ENCODE data around the gene TMX2. TPM values are rescaled to one million over a fixed set of nuclear protein-coding genes. Genes with fewer than 3 reads are reported as not detected.

Gene TMX2
- total and polyA plus RNA-seq, 9 of the 15 experiments (the other 6 are each of a cell fraction or from before 2014, with no cell fraction given), result 176 to 433 (median 227) TPM

DNA sequence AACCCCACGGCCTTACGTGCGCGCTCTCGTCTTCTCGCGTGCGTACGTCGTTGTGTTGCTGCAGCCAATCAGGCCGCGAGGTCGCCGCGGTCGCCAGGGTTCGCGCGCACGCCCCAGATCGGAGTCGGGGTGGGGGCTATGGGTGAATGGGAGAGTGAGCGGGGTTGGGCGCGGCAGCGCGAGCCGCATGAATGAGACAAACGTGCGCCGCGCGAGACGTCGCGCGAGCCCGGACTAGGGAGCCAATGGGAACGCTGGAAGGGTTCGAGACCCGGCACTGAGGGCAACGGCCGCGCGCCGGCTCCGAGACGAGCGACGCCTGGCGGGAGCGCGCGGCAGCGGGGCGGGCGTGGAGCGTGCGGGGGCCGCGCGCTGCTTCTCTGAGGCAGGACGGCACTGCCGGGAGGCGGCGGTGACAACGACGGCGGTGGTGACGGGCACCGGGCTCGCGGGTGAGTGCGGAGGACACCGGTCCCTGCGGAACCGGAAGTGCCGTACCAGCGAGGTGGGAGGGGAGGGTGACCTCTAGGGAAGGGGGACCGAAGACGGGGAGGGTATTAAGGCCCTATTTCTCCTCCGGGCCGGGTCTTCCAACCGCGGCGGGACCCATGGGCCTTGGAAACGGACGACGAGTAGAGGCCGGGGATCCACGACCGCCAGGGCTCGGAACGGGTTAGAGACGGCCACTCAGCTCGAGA is 44.5 kb upstream of the TMX2 start, which contains the start of gene ZDHHC5 (continued):
- TF ChIP-seq, protein P1, sequence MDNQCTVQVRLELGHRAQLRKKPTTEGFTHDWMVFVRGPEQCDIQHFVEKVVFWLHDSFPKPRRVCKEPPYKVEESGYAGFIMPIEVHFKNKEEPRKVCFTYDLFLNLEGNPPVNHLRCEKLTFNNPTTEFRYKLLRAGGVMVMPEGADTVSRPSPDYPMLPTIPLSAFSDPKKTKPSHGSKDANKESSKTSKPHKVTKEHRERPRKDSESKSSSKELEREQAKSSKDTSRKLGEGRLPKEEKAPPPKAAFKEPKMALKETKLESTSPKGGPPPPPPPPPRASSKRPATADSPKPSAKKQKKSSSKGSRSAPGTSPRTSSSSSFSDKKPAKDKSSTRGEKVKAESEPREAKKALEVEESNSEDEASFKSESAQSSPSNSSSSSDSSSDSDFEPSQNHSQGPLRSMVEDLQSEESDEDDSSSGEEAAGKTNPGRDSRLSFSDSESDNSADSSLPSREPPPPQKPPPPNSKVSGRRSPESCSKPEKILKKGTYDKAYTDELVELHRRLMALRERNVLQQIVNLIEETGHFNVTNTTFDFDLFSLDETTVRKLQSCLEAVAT (IDR thresholded peaks at IDR 0.05), result peak in 1 of 2 experiments; percentile 29; a peak in 2 of 4 replicates
- TF ChIP-seq ZFP36 (IDR thresholded peaks at IDR 0.05; ENCODE audit: low read depth, low read length, partially characterized antibody), result peak; percentile 41
- peak; percentile 90 for TF ChIP-seq HMGN3 (IDR thresholded peaks at IDR 0.05; ENCODE audit: borderline replicate concordance, extremely low read depth, insufficient read length, low read depth, low read length)
- TF ChIP-seq SMC3 (conservative IDR thresholded peaks at IDR 0.05; ENCODE audit: insufficient read depth, low read depth, low read length), result 0 out of 2 replicates have a peak, but pooled peaks have one; percentile 4
- TF ChIP-seq ZNF3 (CRISPR knock-in tag; IDR thresholded peaks at IDR 0.05), result no peak
- no peak for TF ChIP-seq ILK (tag; IDR thresholded peaks at IDR 0.05; ENCODE audit: borderline replicate concordance, low read depth)
- TF ChIP-seq, protein P2, sequence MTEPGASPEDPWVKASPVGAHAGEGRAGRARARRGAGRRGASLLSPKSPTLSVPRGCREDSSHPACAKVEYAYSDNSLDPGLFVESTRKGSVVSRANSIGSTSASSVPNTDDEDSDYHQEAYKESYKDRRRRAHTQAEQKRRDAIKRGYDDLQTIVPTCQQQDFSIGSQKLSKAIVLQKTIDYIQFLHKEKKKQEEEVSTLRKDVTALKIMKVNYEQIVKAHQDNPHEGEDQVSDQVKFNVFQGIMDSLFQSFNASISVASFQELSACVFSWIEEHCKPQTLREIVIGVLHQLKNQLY (CRISPR knock-in tag; conservative IDR thresholded peaks at IDR 0.05), result no peak
- TF ChIP-seq POLR2B (IDR thresholded peaks at IDR 0.05; ENCODE audit: low read depth, partially characterized antibody), result peak; percentile 80
- TF ChIP-seq, protein P3, sequence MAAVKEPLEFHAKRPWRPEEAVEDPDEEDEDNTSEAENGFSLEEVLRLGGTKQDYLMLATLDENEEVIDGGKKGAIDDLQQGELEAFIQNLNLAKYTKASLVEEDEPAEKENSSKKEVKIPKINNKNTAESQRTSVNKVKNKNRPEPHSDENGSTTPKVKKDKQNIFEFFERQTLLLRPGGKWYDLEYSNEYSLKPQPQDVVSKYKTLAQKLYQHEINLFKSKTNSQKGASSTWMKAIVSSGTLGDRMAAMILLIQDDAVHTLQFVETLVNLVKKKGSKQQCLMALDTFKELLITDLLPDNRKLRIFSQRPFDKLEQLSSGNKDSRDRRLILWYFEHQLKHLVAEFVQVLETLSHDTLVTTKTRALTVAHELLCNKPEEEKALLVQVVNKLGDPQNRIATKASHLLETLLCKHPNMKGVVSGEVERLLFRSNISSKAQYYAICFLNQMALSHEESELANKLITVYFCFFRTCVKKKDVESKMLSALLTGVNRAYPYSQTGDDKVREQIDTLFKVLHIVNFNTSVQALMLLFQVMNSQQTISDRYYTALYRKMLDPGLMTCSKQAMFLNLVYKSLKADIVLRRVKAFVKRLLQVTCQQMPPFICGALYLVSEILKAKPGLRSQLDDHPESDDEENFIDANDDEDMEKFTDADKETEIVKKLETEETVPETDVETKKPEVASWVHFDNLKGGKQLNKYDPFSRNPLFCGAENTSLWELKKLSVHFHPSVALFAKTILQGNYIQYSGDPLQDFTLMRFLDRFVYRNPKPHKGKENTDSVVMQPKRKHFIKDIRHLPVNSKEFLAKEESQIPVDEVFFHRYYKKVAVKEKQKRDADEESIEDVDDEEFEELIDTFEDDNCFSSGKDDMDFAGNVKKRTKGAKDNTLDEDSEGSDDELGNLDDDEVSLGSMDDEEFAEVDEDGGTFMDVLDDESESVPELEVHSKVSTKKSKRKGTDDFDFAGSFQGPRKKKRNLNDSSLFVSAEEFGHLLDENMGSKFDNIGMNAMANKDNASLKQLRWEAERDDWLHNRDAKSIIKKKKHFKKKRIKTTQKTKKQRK (IDR thresholded peaks at IDR 0.05; ENCODE audit: borderline replicate concordance, low read depth, low read length), result no peak
- TF ChIP-seq DNMT1 (IDR thresholded peaks at IDR 0.05), result no peak
- TF ChIP-seq, protein P4, sequence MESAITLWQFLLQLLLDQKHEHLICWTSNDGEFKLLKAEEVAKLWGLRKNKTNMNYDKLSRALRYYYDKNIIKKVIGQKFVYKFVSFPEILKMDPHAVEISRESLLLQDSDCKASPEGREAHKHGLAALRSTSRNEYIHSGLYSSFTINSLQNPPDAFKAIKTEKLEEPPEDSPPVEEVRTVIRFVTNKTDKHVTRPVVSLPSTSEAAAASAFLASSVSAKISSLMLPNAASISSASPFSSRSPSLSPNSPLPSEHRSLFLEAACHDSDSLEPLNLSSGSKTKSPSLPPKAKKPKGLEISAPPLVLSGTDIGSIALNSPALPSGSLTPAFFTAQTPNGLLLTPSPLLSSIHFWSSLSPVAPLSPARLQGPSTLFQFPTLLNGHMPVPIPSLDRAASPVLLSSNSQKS (CRISPR knock-in tag; IDR thresholded peaks at IDR 0.05), result no peak
- TF ChIP-seq, protein P5, sequence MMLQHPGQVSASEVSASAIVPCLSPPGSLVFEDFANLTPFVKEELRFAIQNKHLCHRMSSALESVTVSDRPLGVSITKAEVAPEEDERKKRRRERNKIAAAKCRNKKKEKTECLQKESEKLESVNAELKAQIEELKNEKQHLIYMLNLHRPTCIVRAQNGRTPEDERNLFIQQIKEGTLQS (IDR thresholded peaks at IDR 0.05), result no peak
- TF ChIP-seq, protein P5 (CRISPR knock-in tag; conservative IDR thresholded peaks at IDR 0.05), result no peak
- peak; percentile 53 for TF ChIP-seq SETDB1 (IDR thresholded peaks at IDR 0.05; ENCODE audit: low read length)
- no peak for TF ChIP-seq SRSF9 (IDR thresholded peaks at IDR 0.05; ENCODE audit: borderline replicate concordance, low read depth, low read length)
- peak; percentile 87 for TF ChIP-seq SIN3B (IDR thresholded peaks at IDR 0.05; ENCODE audit: low read depth)
- no peak for TF ChIP-seq NFXL1 (CRISPR knock-in tag; IDR thresholded peaks at IDR 0.05)
- peak; percentile 97 for TF ChIP-seq RBFOX2 (IDR thresholded peaks at IDR 0.05; ENCODE audit: low read depth, low read length)
- peak; percentile 87 for TF ChIP-seq SUPT5H (IDR thresholded peaks at IDR 0.05)
- TF ChIP-seq ZNF253 (CRISPR knock-in tag; conservative IDR thresholded peaks at IDR 0.05), result no peak
